GM21390 (cell line): Measurements from ENCODE around the gene F12.

ENCODE experiments used
- ATAC-seq: cut with Tn5 transposase; IDR thresholded peaks from one replicate; pipeline ENCODE4 v1.9.1; 2021; ENCODE audit not compliant: unreplicated experiment

Gene F12

DNA sequence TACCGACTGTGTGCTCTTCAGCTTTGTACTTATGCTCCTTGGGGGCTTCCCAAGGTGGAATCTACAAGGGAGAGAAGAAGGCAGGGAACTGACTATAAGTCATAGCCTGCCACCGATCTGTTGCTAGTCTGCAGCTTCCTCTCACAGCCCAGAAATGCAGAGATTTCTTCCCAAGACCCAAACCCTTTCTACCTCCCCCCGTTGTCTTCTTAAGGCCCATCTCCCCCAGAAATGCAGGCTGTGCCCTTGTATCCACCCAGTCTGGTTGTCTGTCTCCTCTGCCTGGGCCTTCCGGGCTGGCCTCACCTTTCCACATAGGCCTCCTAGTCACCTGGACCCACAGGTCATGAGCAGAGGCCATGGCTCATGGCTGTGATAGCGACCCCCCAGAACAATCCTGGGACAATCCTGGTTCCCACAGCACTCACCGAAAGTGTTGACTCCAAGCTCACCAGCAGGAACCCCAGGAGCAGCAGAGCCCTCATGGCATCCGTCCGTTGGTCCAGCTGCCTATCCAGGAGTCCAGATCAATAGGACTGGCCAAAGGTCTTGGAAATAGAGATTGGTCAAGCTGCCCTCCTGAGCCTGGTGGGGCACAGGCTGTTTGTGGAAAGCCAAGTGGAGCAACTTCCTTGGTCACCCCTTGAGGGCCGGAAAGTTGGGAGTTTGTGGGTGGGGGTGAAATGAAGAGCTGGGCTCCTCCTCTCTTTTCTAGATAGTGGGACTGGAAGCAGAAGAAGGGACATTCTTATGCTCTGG lies at the start of gene F12:
Gene F12 (minus strand): TSS at position 522 of the 759 bp plus-strand sequence. CDS start 37 bp downstream, at position 485.
- ATAC-seq: no peak

DNA sequence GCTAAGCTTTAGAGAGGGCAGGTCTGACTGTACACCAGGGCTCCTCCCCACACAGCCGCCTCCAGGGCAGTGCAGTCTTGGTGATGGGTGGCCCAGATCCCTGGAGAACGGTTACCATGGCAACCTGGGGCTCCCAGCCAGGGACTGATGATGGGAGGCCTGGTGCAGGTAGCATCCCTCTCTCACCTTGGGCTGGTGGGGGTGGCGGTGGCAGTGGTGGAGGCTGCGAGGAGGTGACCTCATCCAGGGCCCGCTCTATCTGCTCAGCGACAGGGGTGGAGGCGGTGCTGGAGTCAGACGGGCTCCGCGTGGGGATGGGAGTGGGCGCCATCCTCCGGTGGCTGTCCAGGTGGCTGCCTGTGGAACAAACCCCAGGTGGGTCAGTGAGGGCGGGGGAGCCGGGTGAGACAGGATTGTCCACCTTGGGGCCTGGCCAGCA lies 49.6 kb upstream of the F12 start:
- no peak for ATAC-seq

DNA sequence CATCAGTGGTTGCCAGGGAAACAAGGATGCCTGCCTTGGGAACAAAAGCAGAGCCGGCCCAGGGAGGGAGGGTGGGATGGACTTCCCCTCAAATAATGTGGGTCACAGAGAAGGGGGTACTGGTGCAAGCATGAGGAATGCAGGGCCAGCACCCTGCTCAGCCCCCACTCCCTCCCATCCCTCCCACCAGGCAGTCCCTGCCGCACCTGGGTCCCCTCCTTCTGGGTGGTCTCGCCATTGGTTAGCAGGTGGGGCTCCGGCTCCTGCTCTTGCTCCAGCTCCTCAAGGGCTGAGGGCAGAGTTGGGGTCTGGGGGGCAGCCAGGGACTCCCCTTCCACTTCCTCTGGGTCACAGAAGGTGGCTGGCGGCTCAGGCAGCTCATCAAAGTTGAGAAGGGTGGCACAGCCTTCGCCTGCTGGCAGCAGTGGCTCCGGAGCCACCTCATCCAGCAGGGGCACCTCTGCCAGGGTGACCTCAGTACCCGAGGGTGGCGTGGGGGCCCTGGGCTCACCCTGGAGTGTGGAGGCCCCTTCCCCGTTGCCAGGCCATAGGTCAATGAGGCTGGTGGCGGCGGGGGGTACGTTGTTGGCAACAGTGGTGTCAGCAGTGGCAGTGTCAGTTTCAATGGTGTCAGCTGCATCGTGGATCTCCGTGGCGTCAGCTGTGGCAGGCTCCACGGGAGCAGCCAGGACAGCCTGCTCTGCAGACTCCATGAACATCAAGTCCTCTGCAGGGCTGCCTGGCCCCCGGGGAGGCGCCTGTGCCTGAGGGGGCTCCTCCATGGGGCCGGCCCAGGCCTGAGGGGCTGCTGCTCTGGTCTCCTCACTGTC lies 48.7 kb upstream of the F12 start:
- no peak for ATAC-seq

DNA sequence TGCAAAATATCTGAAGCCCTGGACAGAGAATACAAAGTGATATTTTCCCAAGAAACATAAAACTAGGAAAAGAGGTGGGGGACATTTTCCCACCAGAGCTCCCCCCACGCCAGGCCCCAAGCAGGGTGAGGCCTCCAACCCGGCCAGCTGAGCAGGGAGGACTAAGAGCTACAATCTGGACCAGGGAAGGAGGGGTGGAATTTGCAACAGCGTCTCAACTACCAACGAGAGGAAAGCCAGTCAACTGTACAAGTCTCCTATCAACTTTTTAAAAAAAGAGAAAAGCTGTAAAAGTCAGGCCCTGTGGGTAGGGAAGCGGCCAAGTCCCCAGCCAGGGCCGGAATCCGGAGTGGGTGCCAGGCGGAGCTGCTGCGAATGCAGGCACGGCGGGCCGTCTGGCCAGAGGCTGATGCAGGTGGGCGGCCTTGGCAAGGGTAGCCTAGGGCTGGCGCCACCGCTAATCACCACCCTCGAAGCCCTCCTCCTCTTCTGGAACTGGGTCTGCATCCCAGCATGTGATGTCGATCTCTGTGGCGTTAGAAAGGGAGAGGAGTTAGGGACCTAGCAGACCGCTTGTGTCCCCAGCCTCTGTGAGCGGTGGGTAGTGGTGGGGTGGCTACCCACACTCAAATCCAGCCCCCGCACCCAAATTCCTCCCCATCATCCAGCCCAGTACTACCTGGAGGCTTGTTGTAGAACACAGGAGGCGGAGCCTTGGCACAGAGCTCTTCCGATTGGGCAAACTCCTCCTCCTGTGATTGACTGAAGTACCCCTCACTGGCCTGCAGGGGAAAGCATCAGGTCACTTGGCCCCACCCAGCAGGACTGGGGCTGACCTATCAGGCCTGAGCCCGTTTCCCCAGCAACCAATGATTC lies 47.9 kb upstream of the F12 start:
- ATAC-seq: peak; percentile 43

DNA sequence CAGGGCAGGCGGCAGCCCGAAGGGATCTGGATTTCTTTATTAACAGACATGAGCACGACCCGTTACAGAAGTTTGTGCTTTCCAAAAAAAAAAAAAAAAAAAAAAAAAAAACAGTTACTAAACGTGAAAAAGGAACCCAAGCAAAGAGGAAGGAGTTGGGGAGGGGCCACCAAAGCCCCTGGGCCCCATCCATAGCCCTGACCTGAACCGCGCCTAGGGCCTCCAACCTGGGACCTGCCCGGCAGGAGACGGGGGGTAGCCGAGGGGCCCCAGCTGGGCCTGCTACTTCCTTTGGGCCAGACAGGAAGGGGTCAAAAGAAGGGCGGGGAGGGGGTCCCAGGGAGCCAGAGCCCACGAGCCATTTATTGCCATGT lies 47.2 kb upstream of the F12 start:
- no peak for ATAC-seq

DNA sequence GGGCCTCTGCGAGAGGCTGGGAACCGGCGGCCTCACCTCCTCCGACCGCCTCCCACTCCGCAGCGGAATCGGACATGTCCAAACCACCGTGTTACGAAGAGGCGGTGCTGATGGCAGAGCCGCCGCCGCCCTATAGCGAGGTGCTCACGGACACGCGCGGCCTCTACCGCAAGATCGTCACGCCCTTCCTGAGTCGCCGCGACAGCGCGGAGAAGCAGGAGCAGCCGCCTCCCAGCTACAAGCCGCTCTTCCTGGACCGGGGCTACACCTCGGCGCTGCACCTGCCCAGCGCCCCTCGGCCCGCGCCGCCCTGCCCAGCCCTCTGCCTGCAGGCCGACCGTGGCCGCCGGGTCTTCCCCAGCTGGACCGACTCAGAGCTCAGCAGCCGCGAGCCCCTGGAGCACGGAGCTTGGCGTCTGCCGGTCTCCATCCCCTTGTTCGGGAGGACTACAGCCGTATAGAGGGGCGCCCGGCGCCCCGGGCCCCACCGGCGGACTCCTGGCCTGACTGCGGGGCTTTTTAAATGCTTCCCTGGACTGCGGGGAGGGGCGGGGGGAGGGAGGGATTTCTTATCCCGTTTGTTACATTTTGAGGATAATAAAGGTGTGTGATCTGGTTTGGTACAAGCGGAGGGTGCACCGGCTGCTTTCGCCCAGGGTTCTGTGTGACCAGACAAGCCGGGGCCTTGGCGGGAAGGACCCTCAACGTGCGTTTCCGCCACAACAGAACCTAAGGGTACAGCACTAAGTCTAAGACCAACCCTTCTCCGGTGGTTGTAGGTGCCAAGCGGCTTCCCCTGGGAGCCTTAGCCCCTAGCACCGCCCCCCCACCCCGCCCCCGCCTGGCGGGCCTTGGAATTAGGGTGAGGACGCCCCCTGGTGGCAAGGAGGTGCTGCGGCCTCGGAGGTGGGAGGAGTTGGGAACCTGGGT lies 46.6 kb upstream of the F12 start:
- ATAC-seq: peak; percentile 10

DNA sequence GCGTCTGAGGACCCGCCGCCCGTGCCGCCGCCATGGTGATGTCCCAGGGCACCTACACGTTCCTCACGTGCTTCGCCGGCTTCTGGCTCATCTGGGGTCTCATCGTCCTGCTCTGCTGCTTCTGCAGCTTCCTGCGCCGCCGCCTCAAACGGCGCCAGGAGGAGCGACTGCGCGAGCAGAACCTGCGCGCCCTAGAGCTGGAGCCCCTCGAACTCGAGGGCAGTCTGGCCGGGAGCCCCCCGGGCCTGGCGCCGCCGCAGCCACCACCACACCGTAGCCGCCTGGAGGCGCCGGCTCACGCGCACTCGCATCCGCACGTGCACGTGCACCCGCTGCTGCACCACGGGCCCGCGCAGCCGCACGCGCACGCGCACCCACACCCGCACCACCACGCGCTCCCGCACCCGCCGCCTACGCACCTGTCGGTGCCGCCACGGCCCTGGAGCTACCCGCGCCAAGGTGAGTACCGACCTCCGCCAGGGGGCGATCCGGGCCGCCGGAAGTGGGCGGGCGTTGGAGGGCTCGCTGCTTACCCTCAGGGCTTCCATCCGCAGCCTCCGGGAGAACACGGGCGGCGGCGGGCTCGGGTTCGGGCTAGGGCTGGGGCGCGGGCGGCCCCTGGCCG lies 45.8 kb upstream of the F12 start:
- ATAC-seq: peak; percentile 52

DNA sequence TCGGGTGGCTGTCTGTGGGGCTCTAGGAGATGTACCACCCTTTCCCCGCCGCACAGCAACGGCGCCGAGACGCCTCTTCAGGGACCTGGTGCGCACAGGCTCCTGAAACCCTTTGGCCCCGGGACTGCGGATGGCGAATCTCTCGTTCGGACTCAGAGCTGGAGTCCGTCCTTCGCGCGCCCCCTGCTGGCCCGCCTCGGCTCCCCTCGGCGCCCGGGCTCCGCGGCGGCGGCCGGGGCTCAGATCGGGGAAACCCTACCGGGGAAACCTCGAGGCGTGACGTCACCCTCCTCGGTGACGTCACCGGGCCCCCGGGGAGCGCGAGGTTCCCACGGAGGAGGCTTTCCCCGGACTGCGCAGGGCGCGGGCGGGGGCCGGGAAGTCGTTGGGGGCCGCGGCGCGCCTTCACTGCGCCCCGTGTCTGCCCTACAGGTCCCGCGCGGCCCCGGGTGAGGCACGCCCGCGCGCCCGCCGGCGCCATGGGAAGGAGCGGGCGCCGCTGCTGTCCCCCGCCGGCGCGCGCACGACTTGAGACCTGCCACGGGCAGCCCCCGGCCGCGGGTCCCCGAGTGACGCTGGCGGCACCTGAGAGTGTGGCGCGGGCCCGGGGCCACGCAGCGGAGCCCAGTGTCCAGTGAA lies 45.2 kb upstream of the F12 start:
- ATAC-seq: peak; percentile 42

DNA sequence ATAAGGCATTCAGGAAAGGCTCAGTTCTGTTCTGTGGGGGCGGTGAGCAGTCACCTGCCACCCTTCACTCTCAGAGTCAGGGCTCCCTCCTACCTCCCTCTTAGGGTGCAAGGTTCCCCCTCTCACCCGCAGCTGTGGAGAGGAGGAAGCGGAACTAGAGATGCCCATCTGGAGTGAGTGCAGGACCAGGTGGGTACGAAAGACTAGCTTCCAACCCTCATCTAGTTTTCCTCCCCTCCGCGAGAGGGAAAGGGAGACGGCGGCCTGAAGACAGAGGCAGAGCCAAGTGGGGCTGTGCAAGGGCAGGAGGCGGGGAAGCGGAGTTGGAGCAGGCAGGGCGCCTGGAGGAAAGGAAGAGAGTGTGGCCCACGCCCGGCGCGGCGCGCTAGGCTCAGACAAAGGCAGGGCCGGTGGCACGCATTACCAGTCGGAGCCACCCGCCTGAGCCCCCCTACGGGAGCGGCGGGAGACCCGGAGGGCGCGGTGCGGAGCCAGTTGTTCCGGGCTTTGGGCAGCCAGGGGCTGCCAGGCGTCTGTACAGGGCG lies 44.6 kb upstream of the F12 start:
- no peak for ATAC-seq

DNA sequence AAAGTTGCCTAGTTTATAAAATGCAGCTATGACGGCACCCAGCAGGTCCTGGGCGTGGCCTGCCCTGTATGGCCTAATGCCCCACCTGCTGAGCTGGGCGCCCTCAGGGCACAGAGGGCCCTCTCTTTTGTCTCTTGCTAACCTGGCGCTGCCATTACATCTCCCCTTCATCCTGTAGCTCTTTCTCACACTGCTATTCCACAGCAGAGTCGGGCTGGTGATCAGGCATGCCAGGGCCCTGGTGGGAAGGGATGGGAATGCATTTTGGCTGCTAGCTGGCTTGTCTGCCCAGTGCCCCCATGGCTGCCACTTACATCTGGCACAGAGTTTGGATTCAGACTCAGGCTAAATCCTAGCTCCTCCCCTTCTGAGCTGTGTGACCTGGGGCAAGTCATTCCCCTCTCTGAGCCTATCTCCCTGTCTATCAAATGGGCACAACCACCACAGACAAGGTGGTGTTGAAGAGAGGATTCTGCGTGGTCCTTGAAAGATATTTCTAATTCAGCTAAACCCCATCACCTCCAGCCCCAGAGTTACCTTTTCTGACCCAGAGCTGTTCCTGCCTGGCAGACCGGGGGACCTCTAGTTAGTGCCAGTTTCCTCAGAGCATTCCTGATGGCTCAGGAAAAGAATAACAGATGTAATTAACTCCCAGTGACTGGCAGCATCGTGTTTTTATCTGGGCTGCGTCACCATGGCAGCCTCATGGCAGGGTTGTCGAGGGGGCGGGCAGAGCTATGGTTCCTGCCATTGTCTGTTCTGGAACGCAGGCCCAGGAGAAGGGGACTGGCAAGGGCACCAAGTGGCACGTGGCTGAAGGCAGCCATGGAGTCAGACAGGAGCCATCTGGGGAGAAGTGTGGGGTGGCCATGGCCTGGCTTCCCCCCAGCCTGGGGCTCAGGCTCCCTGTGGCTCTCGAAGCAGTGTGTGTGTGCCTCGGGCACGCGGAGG lies 43.6 kb upstream of the F12 start:
- no peak for ATAC-seq

DNA sequence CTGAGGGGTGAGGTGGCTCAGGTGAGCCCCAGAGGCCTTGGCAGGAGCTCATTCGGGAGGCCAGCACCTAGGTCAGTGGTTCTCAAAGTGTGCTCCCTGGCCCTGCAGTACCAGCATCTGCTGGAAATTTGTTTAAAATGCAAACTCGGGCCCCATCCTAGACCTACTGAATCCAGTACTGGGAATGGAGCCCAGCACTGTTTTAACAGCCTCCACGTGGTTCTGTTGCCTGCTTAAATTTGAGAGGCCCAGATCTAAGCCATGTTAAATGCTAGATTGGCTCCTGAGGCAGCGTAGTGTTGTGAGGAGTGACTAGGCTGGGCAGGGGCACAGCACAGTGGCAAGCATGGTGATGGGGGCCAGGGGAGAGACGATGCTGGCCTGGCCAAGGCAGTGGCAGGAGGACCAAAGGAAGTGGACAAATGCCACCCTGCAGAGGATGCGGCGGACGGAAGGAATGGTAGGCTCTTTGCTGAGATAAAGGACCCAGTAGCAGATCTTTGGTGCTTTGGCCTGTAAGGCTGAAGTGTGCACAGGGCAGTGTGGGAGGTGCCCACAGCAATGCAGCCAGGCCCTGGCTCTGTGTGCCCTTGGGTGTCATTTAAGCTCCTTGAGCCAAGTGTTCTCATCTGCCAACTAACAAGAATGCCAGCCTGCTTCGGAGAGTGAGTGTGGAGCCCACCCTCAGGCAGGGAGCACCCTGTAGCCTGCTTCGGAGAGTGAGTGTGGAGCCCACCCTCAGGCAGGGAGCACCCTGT lies 41.5 kb upstream of the F12 start:
- no peak for ATAC-seq

DNA sequence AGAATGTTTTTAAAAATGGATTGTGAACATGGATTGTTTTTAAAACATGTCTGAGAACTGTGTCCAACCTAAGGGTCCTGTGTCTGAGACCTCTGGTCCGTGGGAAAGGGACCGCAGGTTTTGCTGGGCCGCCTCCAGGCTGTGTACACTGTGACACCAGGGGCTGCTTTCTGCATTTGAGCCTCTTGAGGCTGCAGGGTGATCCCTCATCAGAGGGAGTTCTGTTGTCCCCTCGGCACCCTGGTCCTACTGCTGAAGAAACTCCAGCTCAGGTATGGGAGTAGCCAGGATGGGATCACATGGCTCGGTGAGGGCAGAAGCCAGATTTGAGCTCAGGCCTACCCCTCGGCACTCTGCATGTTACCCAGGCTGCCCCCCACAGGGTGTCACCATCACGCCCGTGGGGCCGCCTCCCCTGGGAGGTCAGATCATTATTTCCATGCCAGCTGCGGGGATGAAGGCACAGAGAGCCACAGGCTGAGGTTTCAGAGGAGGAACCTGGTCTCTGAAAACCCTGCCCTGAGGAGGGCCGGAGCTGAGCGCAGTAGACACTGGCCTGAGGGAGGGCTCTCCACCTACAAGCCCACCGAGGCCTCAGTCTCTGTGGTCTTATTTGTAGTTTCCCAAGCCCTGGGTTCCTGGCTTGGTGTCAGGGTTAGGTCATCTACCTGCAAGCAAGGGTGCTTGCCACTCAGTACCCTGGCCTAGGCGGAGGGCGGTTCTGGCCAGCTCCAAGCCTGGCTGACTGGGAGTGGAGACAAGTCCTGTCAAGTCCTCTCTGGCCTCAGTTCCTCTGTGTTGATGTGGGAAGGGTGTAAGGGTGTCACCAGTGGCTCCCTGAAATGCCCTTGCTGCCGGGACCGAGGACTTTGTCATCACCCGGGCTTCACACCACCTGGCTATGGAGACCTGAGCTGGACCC lies 40.0 kb upstream of the F12 start:
- ATAC-seq: no peak

DNA sequence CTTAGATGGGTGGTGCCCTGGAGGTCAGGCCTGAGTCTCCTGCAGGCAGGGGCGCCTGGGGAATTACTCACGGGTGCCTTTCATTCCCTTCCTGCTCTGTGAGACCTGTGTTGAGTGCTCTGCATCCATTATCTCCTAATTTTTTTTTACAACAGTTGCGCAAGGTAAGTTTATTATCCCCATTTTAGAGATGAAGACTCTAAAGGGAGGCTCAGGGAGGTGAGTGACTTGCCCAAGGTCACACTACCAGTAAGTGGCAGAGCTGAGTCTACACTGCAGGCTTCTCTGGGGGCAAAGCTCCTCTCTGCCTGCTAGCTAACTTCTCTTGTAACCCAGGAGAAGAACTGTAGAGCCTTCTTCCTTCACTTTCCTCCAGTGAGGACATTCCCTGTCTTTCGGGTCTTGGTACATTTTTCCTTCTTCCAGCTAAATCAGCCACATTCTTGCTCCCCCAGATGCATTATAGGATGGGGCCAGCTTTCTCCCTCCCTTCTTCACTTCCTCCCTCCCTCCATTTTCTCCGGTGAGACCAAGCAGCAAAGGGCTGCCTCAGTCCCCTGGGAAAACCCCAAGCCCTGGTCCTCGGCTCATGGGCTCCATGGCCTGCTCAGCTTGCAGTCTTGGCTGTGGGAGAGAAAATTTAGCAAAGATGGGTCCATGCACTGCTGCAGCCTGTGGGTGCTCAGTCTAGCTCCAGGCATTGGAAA lies 39.0 kb upstream of the F12 start:
- no peak for ATAC-seq

DNA sequence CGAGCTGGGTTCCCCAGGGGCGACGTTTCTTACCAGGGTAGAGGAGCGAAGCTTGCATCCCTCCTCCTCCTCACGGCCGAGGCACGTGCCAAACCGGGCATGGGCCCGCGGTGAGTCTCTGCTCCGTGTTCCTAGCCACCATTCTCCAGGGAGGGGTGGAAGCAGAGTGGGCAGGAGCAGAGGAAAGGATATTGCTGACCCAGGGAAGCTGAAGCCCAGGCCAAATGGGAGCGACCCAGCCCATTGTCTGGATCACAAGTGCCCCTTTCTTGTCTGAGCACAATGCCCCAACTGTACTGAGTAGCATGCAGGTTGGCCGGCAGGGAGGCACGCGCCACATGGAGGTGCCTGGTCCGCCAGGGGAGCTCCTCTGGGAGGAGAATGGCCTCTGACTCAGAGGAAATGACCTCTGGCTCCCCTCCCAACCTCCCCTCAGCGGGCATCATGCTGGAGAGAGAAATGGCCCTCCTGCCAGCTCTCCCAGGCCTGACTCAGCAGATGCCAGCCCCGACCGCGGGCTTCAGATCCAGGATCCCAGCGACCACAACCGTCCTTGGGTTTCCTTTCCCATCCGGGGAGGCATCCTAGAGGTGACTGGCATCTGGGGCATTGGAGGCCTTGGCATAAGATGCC lies 38.4 kb upstream of the F12 start:
- ATAC-seq: no peak

DNA sequence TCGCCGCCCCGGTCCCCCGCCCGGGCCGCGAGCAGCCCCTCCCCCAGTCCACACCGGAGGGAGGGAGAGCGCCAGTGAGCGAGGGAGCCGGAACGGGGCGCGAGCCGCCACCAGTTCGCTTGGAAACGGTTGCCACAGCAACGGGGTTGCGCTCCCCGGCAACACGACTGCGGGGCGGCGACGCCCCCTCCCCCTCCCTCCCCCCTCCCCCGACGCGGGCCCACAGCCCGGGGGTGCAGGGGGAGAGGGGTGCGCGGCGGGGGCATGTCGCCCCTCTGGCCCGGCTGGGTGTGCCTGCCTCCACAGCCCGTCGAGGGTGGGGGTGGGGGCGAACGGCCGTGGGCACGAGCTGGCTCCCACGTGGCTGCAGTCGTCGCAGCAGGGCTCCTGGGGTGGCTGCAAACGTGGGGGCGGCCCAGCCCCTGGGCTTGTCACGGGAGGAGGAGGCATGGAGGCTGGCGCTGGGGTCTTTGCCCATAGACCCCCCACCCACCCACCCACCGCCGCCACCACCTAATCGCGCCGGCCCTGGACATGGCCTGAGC lies 37.8 kb upstream of the F12 start:
- ATAC-seq: peak; percentile 39
